Fibroblast of lung (primary cell): ENCODE results near the gene ZNF346.

Experiments
- CTCF ChIP-seq, 2 donors: IDR thresholded peaks in 1 of 2; conservative IDR thresholded peaks in 1 of 2; 1 replicate in 1 of 2; 2 replicates in 1 of 2; pipeline ENCODE4 v1.5.1; 2011 to 2012; ENCODE audit warnings: low read length in 2 of 2, control low read depth in 1 of 2, inconsistent platforms in 1 of 2, low read depth in 1 of 2, mild to moderate bottlenecking in 1 of 2
- EZH2 ChIP-seq: IDR thresholded peaks from 2 replicates; pipeline ENCODE4 v1.5.1; 2012; ENCODE audit warnings: low read length, control low read depth, mild to moderate bottlenecking; ENCODE audit errors: missing control alignments

DNA sequence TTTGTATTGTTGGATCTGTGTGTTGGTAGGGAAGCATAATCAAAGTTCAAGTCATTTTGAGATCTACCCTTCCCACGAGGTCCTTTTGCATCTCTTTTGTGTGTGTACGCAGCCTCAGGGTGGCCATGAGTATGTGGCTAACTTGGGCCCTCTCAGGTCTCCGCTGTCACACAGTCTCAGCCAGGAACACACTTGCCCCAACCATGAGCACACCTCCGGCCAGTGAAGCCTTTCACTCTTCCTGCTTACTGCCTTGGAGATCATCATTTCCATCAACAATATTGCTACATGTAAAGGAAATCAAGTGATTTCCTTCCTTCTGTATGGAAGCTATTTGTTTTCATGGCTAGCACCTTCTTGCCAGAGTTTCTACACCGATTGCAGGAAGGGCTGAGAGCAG is 13.9 kb downstream of the ZNF346 start:
- TF ChIP-seq CTCF (conservative IDR thresholded peaks at IDR 0.05 in 1 of 2, IDR thresholded peaks at IDR 0.05 in 1 of 2; ENCODE audit: low read depth in 1 of 2, low read length in 2 of 2), result no peak
- no peak for TF ChIP-seq EZH2
